Left colon (tissue), 2 donors: Measurements from ENCODE around the gene SRCAP. TPM values are rescaled to one million over a fixed set of nuclear protein-coding genes. Genes with fewer than 3 reads are reported as not detected.

ENCODE experiments used
- ATAC-seq: fragments of 200-7000 bp; cut with Tn5 transposase; one replicate; pipeline ENCODE4 v1.9.1; 2020; ENCODE audit warnings: mild to moderate bottlenecking, moderate library complexity
- DNase-seq, 2 donors: peaks; one replicate each; pipeline ENCODE4 v3.0.0-alpha.2; 2020
- intact Hi-C, 2 donors: fragments of 100-400 bp; cut with DNase I in 1 of 2; cut with micrococcal nuclease in 1 of 2; formaldehyde crosslinking; loops; one replicate each; pipeline versions ENCODE4 v1.11.2 to v1.14.0; 2022; cut with DNase I, micrococcal nuclease
- total RNA-seq, 2 donors: library from RNA; stranded (reverse); fragmentation: NEBNext Ultra II Directional; extraction: Animal tissue kit (Norgen Biotek cat#: 25700); gene quantifications; one replicate each; pipeline ENCODE4 v1.2.1, GENCODE V29; 2021
- donor health status: DM: no; HTN: no; CAD: no.
- donor health status: DM: yes; HTN: yes; CAD: no.

SRCAP gene
- total RNA-seq, 2 donors from 2014 or later, result 60.6 to 68.3 TPM

DNA sequence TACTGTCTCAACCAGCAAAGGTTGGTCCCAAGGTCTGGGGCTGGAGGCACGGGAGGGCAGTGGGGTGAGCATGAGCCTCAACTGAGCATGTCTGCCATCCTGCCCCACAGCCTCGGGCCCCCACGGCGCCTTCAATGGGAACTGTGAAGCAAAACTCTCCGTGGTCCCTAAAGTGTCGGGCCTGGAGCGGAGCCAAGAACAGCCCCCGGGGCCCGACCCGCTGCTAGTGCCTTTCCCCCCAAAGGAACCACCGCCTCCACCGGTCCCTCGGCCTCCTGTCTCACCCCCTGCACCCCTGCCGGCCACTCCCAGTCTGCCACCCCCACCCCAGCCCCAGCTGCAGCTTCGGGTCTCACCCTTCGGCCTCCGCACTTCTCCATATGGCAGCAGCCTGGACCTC, 36.5 kb upstream of the SRCAP start:
- intact Hi-C loops, result no loop called here
- no peak for ATAC-seq
- DNase-seq, result no peak

DNA sequence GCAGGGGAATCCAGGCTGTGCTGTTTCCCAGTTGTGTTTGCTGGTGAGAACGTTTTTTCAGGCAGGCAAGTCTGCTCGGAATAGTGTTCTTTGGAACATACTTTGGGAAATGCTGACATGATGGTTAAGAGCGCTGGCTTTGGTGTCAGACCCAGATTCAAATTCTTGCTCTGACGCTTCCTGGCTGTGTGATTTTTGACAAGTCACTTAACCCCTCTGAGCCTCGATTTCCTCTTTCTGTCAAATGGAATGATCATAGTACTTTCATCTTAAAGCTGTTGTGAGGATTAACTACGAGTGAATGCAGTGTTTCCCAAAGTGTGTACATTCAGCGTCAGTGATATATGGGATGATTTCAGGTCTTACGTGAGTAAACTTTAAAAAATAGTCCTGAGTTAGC, 35.9 kb upstream of the SRCAP start:
- ATAC-seq, result no peak
- intact Hi-C loops, result no loop called here
- DNase-seq, result no peak

DNA sequence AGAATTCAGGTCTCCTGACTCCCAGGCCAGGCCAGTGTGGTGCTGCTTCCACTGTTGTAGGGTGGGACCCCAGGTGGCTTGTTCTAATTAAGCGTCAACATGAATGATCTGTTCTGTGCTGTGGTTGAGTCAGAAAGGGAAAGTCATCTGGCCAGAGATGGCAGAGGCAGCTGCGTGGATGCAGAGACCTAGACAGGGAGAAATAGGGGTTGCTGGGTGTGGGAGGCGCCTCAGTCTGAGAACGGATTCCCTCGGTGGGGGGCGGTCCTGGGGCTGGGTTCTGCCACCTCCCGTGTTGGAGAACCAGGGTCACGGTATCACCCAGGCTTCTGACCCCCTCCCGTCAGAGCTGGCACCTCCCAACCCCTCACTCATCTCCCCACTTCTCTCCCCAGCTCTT, 35.2 kb upstream of the SRCAP start:
- DNase-seq (no peak), ATAC-seq (no peak)
- intact Hi-C loops, result no loop called here

DNA sequence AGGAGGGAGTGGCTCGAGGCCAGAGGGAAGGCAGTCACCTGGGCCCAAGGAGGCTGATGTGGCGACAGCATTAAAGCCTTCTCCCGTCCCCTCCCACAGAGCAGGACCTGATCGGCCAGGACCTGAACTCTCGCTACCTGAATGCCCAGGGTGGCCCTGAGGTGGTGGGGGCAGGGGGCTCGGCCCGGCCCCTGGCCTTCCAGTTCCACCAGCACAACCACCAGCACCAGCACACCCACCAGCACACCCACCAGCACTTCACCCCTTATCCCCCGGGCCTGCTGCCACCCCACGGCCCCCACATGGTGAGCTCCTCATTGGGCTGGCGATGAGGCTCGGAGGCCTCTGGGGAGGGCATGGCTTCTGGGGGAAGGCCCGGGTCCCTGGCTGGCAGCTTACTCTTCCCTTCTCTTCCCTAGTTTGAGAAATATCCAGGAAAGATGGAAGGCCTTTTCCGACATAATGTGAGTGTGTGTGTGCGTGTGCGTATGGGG, 34.3 kb upstream of the SRCAP start:
- intact Hi-C loops, result no loop called here
- no peak for ATAC-seq
- DNase-seq, result no peak

DNA sequence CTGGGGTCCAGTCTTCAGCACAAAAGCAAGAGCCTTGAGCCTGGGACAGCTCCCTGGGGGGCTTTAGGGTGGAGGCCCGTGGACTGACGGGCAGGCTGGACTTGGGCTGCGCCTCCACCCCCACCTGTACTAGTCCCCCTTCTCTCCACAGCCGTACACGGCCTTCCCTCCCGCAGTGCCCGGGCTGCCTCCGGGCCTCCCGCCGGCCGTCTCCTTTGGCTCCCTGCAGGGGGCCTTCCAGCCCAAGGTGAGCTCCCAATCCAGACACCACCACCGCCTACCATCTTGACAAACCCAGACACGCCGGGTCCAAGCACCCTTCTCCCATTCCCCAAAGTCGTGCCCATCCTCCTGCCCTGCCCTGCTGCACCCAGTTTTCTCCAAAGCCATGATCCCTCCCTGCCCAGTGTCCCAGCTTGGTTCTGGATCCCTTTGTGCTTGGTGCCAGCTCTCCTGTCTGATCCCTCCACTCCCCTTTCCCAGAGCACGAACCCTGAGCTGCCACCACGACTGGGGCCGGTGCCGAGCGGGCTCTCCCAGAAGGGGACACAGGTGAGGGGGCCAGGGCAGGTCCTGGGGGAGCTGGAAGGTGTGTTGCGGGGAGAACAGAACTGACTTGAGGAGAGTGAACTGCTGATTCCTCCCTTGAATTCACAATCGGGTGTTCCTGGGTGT, 33.7 kb upstream of the SRCAP start:
- ATAC-seq (no peak), DNase-seq (no peak)
- intact Hi-C loops, result no loop called here

DNA sequence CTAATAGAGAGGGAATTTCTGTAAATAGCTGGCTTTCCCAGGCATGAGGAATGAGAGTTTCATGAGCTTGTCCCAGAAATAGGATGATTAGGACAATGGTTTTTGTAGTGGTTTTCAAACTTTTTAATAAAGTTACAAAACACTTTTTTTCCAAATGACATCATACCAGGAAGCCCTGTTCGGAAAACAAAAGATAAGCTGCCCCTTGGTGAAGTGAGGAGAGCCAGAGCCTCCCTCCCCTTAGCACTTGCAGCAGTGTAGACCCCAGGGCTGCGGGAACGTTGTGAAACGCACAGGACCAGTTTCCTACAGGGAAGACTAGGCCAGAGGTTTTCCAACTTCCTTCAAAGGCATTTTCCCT, 33.2 kb upstream of the SRCAP start:
- intact Hi-C loops, result no loop called here
- no peak for DNase-seq
- no peak for ATAC-seq

DNA sequence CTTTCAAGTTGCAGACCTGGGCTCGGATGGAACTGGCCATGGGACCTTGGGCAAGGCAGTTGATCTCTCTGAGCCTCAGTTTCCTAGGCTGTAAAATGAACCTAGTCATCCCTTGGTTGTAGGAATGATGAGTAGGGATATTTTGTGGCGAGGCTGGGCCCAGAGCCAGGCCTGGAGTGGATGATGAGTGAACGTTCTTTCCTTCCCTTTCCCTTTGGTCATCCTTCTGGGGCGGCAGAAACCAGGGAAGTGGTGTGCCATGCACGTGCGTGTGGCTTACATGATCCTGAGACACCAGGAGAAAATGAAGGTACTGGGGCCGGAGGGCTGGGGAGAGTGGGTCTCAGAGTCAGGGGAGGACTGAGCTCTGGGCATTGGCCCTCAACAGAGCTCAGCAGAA, 32.3 kb upstream of the SRCAP start:
- intact Hi-C loops, result no loop called here
- DNase-seq (no peak), ATAC-seq (no peak)

- ATAC-seq (no peak), DNase-seq (no peak)
- intact Hi-C loops, result no loop called here
Measured at GRCh38 chr16:30667361-30667905, 31.5 kb upstream of the SRCAP start.

- DNase-seq (no peak), ATAC-seq (no peak)
- intact Hi-C loops, result no loop called here
Measured at GRCh38 chr16:30668393-30668792, 30.6 kb upstream of the SRCAP start.

DNA sequence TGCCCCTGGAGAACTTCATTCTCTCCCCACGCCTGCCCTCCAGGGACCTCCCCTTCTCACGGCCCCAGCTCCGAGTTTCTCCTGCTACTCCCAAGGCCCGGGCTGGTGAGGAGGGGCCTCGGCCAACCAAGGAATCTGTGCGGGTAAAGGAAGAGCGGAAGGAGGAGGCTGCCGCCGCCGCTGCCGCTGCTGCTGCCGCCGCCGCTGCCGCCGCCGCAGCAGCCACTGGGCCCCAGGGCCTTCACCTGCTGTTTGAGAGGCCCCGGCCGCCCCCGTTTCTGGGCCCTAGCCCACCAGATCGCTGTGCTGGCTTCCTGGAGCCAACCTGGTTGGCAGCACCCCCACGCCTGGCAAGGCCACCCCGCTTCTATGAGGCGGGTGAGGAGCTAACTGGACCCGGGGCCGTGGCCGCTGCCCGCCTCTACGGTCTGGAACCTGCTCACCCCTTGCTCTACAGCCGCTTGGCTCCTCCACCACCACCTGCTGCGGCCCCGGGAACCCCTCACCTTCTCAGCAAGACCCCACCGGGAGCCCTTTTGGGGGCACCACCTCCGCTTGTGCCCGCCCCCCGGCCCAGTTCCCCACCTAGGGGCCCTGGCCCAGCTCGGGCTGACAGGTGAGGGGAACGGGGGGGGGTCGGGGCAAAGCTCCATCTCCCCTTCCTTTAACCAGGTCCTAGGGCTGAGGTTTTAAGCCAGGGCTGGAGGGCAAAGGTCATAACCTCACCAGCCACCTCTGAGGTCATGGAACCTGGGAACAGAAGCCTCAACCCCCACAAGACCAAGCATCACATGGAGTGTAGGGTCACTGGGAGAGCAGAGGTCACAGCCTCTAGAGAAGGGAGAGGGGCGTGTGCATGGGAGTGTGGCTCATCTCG, 29.7 kb upstream of the SRCAP start:
- ATAC-seq, result peak; percentile 12
- intact Hi-C loops, result no loop called here
- DNase-seq, result no peak

DNA sequence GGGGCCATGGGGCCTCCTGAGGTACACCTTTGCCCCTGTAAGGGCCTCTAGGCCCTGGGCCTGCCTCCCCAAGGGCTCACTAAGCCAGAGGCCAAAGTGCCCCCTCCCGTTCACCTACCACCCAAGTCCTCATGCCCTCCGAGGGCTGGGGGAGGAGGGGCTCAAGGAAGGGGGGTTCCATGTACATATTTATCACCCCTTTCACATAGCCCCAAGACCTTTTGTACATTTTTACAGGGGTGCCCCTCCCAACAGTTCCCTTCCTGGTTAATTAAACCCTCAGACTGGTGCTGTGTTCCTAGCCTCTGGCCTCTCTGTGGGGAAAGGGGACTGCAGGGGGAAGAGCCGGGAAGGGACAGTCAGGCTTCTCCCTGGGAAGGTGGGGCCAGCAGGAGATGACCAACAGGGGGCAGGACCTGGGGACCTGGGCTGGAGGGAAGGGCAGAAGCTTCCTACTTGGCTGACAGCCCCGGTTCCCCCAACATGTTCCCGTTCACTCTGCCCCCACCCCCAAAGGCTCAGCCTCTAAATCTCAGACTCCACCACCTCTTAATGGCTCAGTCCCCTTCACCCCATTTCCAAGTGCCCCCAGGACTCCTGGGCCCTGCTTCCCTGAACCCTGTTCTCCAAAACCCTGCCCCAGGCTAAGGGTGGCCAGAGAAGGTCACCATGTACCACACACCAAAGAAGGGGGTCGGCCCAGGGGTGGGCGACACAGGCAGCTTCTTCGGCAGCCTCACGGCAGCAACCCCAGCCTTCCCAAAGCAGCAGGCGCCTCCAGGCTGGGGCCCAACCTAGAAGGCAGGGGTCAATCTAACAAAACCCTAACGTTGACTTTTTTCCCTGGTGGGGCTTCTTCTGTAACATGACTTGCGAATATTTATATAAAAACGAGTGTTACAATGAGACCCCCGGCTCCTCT, 28.8 kb upstream of the SRCAP start:
- ATAC-seq (peak; percentile 17), DNase-seq (no peak)
- intact Hi-C loops, result no loop called here

DNA sequence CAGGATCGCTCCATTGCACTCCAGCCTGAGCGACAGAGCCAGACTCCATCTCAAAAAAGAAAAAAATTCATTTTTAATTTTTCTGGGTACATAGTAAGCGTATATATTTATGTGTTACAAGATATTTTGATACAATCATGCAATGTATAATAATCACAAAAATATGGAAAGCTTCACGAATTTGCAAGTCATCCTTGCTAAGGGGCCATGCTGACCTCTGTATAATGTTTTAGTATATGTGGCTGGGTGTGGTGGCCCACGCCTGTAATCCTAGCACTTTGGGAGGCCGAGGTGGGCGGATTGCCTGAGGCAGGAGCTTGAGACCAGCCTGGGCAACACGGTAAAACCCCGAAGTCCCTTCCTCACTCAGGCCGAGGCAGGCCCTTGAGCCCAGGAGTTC, 23.8 kb upstream of the SRCAP start:
- intact Hi-C loops, result no loop called here
- ATAC-seq (no peak), DNase-seq (no peak)

GRCh38 chr16:30677931-30678585, 20.9 kb upstream of the SRCAP start:
- intact Hi-C loops, result no loop called here
- DNase-seq (no peak), ATAC-seq (no peak)

GRCh38 chr16:30678586-30678970, 20.4 kb upstream of the SRCAP start:
- intact Hi-C loops, result no loop called here
- DNase-seq (no peak), ATAC-seq (no peak)

DNA sequence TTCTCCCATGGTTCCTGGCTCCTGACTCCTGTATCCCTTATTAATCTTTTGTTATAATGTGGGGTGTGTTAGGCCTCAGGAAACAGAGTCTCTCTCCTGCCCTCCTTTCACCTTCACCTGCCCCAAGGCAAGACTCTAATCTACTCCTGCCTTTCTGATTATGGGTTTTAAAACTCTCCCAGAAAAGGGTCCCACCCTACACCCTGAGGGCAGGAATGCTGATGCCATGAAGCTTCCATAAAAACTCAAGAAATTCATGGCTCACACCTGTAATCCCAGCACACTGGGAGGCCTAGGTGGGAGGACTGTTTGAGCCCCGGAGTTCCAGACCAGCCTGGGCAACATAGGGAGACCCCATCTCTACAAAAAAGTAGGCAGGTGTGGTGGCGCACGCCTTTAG, 18.6 kb upstream of the SRCAP start:
- ATAC-seq (no peak), DNase-seq (no peak)
- intact Hi-C loops, result no loop called here

- intact Hi-C loops, result no loop called here
- DNase-seq (no peak), ATAC-seq (no peak)
Measured at GRCh38 chr16:30688701-30689100, 10.3 kb upstream of the SRCAP start.

GRCh38 chr16:30691907-30692306, 7.1 kb upstream of the SRCAP start:
- DNase-seq (no peak), ATAC-seq (no peak)
- intact Hi-C loops, result no loop called here

- intact Hi-C loops, result no loop called here
- DNase-seq (no peak), ATAC-seq (no peak)
Measured at GRCh38 chr16:30692396-30693064, 6.4 kb upstream of the SRCAP start.
